Tibial nerve (tissue), 4 donors: ENCODE results near the gene CLTC. TPM values are rescaled to one million over a fixed set of nuclear protein-coding genes. Genes with fewer than 3 reads are reported as not detected.

ENCODE experiments used
- DNase-seq, 2 donors: peaks; one replicate each; pipeline ENCODE4 v3.0.0-alpha.2; 2019; ENCODE audit warnings: low spot score in 2 of 2
- H3K27ac ChIP-seq, 4 donors: fragments of 200-600 bp; sonication (generic) in 3 of 4; one replicate each; pipeline ENCODE4 v1.5.1; 2017 to 2019; ENCODE audit warnings: mild to moderate bottlenecking in 1 of 4
- H3K27me3 ChIP-seq, 2 donors: fragments of 200-600 bp; sonication (generic) in 1 of 2; one replicate each; pipeline versions ENCODE4 v1.5.1 to v1.6.0; 2017 to 2019
- H3K36me3 ChIP-seq, 3 donors: fragments of 200-600 bp; sonication (generic); one replicate each; pipeline ENCODE4 v1.5.1; 2018 to 2019
- H3K4me1 ChIP-seq, 4 donors: fragments of 200-600 bp; sonication (generic) in 3 of 4; one replicate each; pipeline ENCODE4 v1.5.1; 2017 to 2019
- H3K4me3 ChIP-seq, 4 donors: fragments of 200-600 bp; sonication (generic) in 3 of 4; one replicate each; pipeline ENCODE4 v1.5.1; 2017 to 2019; ENCODE audit warnings: mild to moderate bottlenecking in 1 of 4, moderate library complexity in 1 of 4
- H3K9me3 ChIP-seq, 4 donors: fragments of 200-600 bp; sonication (generic) in 3 of 4; one replicate each; pipeline ENCODE4 v1.5.1; 2017 to 2019
- CTCF ChIP-seq, 5 experiments: fragments of 200-600 bp in 3 of 5; fragments of 450-650 bp in 2 of 5; sonication (generic) in 3 of 5; IDR thresholded peaks; one replicate each; pipeline ENCODE4 v1.5.1; 2016 to 2019; ENCODE audit warnings: antibody characterized with exemption in 5 of 5, mild to moderate bottlenecking in 3 of 5, moderate library complexity in 2 of 5
- EP300 ChIP-seq, 2 donors: sonication (generic); formaldehyde crosslinking; IDR thresholded peaks; one replicate each; pipeline ENCODE4 v1.6.1; 2017; ENCODE audit warnings: antibody characterized with exemption in 2 of 2, mild to moderate bottlenecking in 1 of 2
- POLR2A ChIP-seq, 2 donors: fragments of 450-650 bp; IDR thresholded peaks; one replicate each; pipeline ENCODE4 v1.6.1; 2017; ENCODE audit warnings: antibody characterized with exemption in 2 of 2, mild to moderate bottlenecking in 2 of 2, moderate library complexity in 2 of 2
- WGBS, 2 donors: methylation state at CpG; one replicate each; pipeline ENCODE4 v1.1.5; 2018; 5-methylcytosine and 5-hydroxymethylcytosine counted together
- total RNA-seq, 4 donors: library from RNA; depleted of rRNA; stranded (reverse); fragments of >200 nt; gene quantifications; one replicate each; pipeline ENCODE4 v1.1.0, GENCODE V29; 2016

Gene CLTC
- total RNA-seq, 4 donors from 2014 or later: 188 to 245 (median 209) TPM

- Histone ChIP-seq H3K27me3 (no peaks in the 10 kb centered on the region), H3K36me3 (peaks cover 8 to 70% (median 14%) of the 10 kb centered on the region in 3 donors), H3K4me3 (no peak overlapping the region), H3K9me3 (no peaks in the 10 kb centered on the region), H3K27ac (no peak overlapping the region), H3K4me1 (peaks cover 0 to 36% (median 17%) of the 10 kb centered on the region in 4 donors)
- WGBS, 2 donors: 96 to 100% methylated on average over 1 of the region's 1 CpG
- TF ChIP-seq EP300 (IDR thresholded peaks at IDR 0.05) (no peak), POLR2A (IDR thresholded peaks at IDR 0.05) (no peak), CTCF (IDR thresholded peaks at IDR 0.05) (no peak)
- DNase-seq: no peak
These were observed 50.2 kb downstream of the CLTC start for GRCh38 chr17:59669944-59670343.

- Histone ChIP-seq H3K27ac (no peak overlapping the region), H3K4me1 (peaks cover 0 to 36% (median 17%) of the 10 kb centered on the region in 4 donors), H3K9me3 (no peaks in the 10 kb centered on the region), H3K36me3 (peaks cover 6 to 68% (median 7%) of the 10 kb centered on the region in 3 donors), H3K4me3 (no peak overlapping the region), H3K27me3 (no peaks in the 10 kb centered on the region)
- WGBS, 2 donors: 90 to 100% methylated on average over 1 of the region's 1 CpG
- no peak for TF ChIP-seq CTCF (IDR thresholded peaks at IDR 0.05)
- no peak for TF ChIP-seq EP300 (IDR thresholded peaks at IDR 0.05)
- TF ChIP-seq POLR2A (IDR thresholded peaks at IDR 0.05): no peak
- no peak for DNase-seq
These were observed 51.7 kb downstream of the CLTC start for GRCh38 chr17:59671386-59671785.

GRCh38 chr17:59675231-59675630, 55.5 kb downstream of the CLTC start:
- Histone ChIP-seq H3K27me3 (no peaks in the 10 kb centered on the region), H3K4me3 (no peak overlapping the region), H3K4me1 (peaks cover 0 to 8% (median 0%) of the 10 kb centered on the region in 4 donors), H3K27ac (no peak overlapping the region), H3K36me3 (peaks cover 4 to 74% (median 13%) of the 10 kb centered on the region in 3 donors), H3K9me3 (no peaks in the 10 kb centered on the region)
- DNase-seq: no peak
- no peak for TF ChIP-seq EP300 (IDR thresholded peaks at IDR 0.05)
- TF ChIP-seq CTCF (IDR thresholded peaks at IDR 0.05): no peak
- TF ChIP-seq POLR2A (IDR thresholded peaks at IDR 0.05): no peak
- WGBS, 2 donors: 67 to 73% methylated on average over 1 of the region's 1 CpG

GRCh38 chr17:59676716-59677115, 57.0 kb downstream of the CLTC start:
- Histone ChIP-seq H3K27me3 (no peaks in the 10 kb centered on the region), H3K36me3 (peaks cover 4 to 81% (median 18%) of the 10 kb centered on the region in 3 donors), H3K4me3 (no peak overlapping the region), H3K27ac (no peak overlapping the region), H3K4me1 (no peaks in the 10 kb centered on the region), H3K9me3 (no peaks in the 10 kb centered on the region)
- TF ChIP-seq EP300 (IDR thresholded peaks at IDR 0.05) (no peak), POLR2A (IDR thresholded peaks at IDR 0.05) (no peak), CTCF (IDR thresholded peaks at IDR 0.05) (no peak)
- WGBS, 2 donors: 71 to 76% methylated on average over 7 of the region's 7 CpGs
- DNase-seq: no peak

GRCh38 chr17:59678918-59679317, 59.2 kb downstream of the CLTC start:
- DNase-seq: no peak
- TF ChIP-seq POLR2A (IDR thresholded peaks at IDR 0.05) (no peak), CTCF (IDR thresholded peaks at IDR 0.05) (no peak), EP300 (IDR thresholded peaks at IDR 0.05) (no peak)
- H3K36me3 ChIP-seq: peaks cover 4 to 98% (median 11%) of the 10 kb centered on the region in 3 donors
- H3K27me3 ChIP-seq: no peaks in the 10 kb centered on the region
- H3K4me1 ChIP-seq: no peaks in the 10 kb centered on the region
- H3K27ac ChIP-seq: no peak overlapping the region
- no peak overlapping the region for H3K4me3 ChIP-seq
- WGBS, 2 donors: 47% methylated on average over 2 of the region's 2 CpGs
- no peaks in the 10 kb centered on the region for H3K9me3 ChIP-seq
